ENCODE measurements around the gene LIMK1. TPM values are rescaled to one million over a fixed set of nuclear protein-coding genes. Genes with fewer than 3 reads are reported as not detected.
A peak's percentile ranks its signal among the peaks of the same experiment; 100 is the strongest.
"Not testable (repeated sequence)": the region's sequence is repeated elsewhere in the genome, so short reads cannot be mapped to it uniquely, and the experiment has no call there.

The LIMK1 gene
- total RNA-seq, 2 donors from 2014 or later, result 48.4 to 52.9 TPM

- DNase-seq (ENCODE audit: low spot score) (no peak), ATAC-seq (no peak)
- Mint-ChIP-seq H3K9me3 (no peaks in the 10 kb centered on the region), H3K4me1 (ENCODE audit: low read depth in 2 of 2) (peaks cover 0 to 6% of the 10 kb centered on the region in 2 donors), H3K4me3 (no peak overlapping the region), H3K27ac (no peak overlapping the region), H3K27me3 (no peaks in the 10 kb centered on the region), H3K36me3 (peaks cover 7% of the 10 kb centered on the region)
Observed at GRCh38 chr7:74101061-74101681, 17.6 kb downstream of the LIMK1 start.

GRCh38 chr7:74103219-74103772 is 19.7 kb downstream of the LIMK1 start:
- Mint-ChIP-seq H3K9me3 (no peaks in the 10 kb centered on the region), H3K36me3 (no peaks in the 10 kb centered on the region), H3K4me1 (ENCODE audit: low read depth in 2 of 2) (peaks cover 0 to 2% of the 10 kb centered on the region in 2 donors), H3K27me3 (no peaks in the 10 kb centered on the region), H3K27ac (no peak overlapping the region), H3K4me3 (no peak overlapping the region)
- DNase-seq (ENCODE audit: low spot score) (no peak), ATAC-seq (no peak)

- no peak for ATAC-seq
- no peak overlapping the region for H3K4me3 Mint-ChIP-seq
- H3K27me3 Mint-ChIP-seq, result no peaks in the 10 kb centered on the region
- no peak for DNase-seq (ENCODE audit: low spot score)
- H3K4me1 Mint-ChIP-seq (ENCODE audit: low read depth in 2 of 2), result peaks cover 0 to 2% of the 10 kb centered on the region in 2 donors
- H3K36me3 Mint-ChIP-seq, result no peaks in the 10 kb centered on the region
- H3K9me3 Mint-ChIP-seq, result no peaks in the 10 kb centered on the region
- H3K27ac Mint-ChIP-seq, result no peak overlapping the region
Observed at GRCh38 chr7:74104702-74105101, 21.1 kb downstream of the LIMK1 start.

GRCh38 chr7:74105992-74106391 is 22.4 kb downstream of the LIMK1 start:
- ATAC-seq (no peak), DNase-seq (ENCODE audit: low spot score) (no peak)
- H3K4me3 Mint-ChIP-seq, result no peak overlapping the region
- peaks cover 0 to 2% of the 10 kb centered on the region in 2 donors for H3K4me1 Mint-ChIP-seq (ENCODE audit: low read depth in 2 of 2)
- no peak overlapping the region for H3K27ac Mint-ChIP-seq
- no peaks in the 10 kb centered on the region for H3K36me3 Mint-ChIP-seq
- no peaks in the 10 kb centered on the region for H3K9me3 Mint-ChIP-seq
- H3K27me3 Mint-ChIP-seq, result no peaks in the 10 kb centered on the region

- H3K9me3 Mint-ChIP-seq, result no peaks in the 10 kb centered on the region
- ATAC-seq, result no peak
- no peak for DNase-seq (ENCODE audit: low spot score)
- no peaks in the 10 kb centered on the region for H3K36me3 Mint-ChIP-seq
- H3K27me3 Mint-ChIP-seq, result no peaks in the 10 kb centered on the region
- H3K4me3 Mint-ChIP-seq, result no peak overlapping the region
- H3K4me1 Mint-ChIP-seq (ENCODE audit: low read depth in 2 of 2), result peaks cover 0 to 2% of the 10 kb centered on the region in 2 donors
- H3K27ac Mint-ChIP-seq, result no peak overlapping the region
Observed at GRCh38 chr7:74106846-74107245, 23.2 kb downstream of the LIMK1 start.

GRCh38 chr7:74115326-74115725 is 31.7 kb downstream of the LIMK1 start:
- H3K9me3 Mint-ChIP-seq, result no peaks in the 10 kb centered on the region
- DNase-seq (ENCODE audit: low spot score) (no peak), ATAC-seq (peak in 1 of 2 donors; percentile 13)
- H3K36me3 Mint-ChIP-seq, result no peaks in the 10 kb centered on the region
- no peak overlapping the region for H3K27ac Mint-ChIP-seq
- H3K4me3 Mint-ChIP-seq, result no peak overlapping the region
- no peaks in the 10 kb centered on the region for H3K27me3 Mint-ChIP-seq
- peaks cover 0 to 3% of the 10 kb centered on the region in 2 donors for H3K4me1 Mint-ChIP-seq (ENCODE audit: low read depth in 2 of 2)

GRCh38 chr7:74116356-74116755 is 32.8 kb downstream of the LIMK1 start:
- no peaks in the 10 kb centered on the region for H3K27me3 Mint-ChIP-seq
- H3K27ac Mint-ChIP-seq, result no peak overlapping the region

GRCh38 chr7:74119831-74120230 is 36.2 kb downstream of the LIMK1 start:
- no peaks in the 10 kb centered on the region for H3K27me3 Mint-ChIP-seq
- ATAC-seq, result no peak

More at GRCh38 chr7:74116356-74116755, 32.8 kb downstream of the LIMK1 start:
- ATAC-seq, result no peak
- H3K4me3 Mint-ChIP-seq, result no peak overlapping the region
- H3K36me3 Mint-ChIP-seq, result peaks cover 2% of the 10 kb centered on the region
- peaks cover 0 to 3% of the 10 kb centered on the region in 2 donors for H3K4me1 Mint-ChIP-seq (ENCODE audit: low read depth in 2 of 2)
- DNase-seq (ENCODE audit: low spot score), result no peak
- no peaks in the 10 kb centered on the region for H3K9me3 Mint-ChIP-seq

GRCh38 chr7:74121401-74122249 is 38.0 kb downstream of the LIMK1 start:
- Mint-ChIP-seq H3K4me1 (ENCODE audit: low read depth in 2 of 2) (peaks cover 0 to 3% of the 10 kb centered on the region in 2 donors), H3K9me3 (no peaks in the 10 kb centered on the region), H3K36me3 (peaks cover 5% of the 10 kb centered on the region), H3K27me3 (no peaks in the 10 kb centered on the region), H3K27ac (no peak overlapping the region), H3K4me3 (no peak overlapping the region)
- peak; percentile 47 for DNase-seq (ENCODE audit: low spot score)
- peak in 1 of 2 donors; percentile 24 for ATAC-seq

More at GRCh38 chr7:74119831-74120230, 36.2 kb downstream of the LIMK1 start:
- Mint-ChIP-seq H3K27ac (peak overlapping the region in 1 of 2 donors; percentile 4), H3K9me3 (no peaks in the 10 kb centered on the region), H3K4me1 (ENCODE audit: low read depth in 2 of 2) (peaks cover 0 to 3% of the 10 kb centered on the region in 2 donors), H3K36me3 (peaks cover 5% of the 10 kb centered on the region), H3K4me3 (no peak overlapping the region)
- no peak for DNase-seq (ENCODE audit: low spot score)

- not testable (repeated sequence) for H3K9me3 Mint-ChIP-seq; DNase-seq (ENCODE audit: low spot score); ATAC-seq; H3K4me3 Mint-ChIP-seq; H3K4me1 Mint-ChIP-seq (ENCODE audit: low read depth in 2 of 2); H3K27ac Mint-ChIP-seq; H3K27me3 Mint-ChIP-seq; H3K36me3 Mint-ChIP-seq
Observed at GRCh38 chr7:74123892-74124291, 40.3 kb downstream of the LIMK1 start.

- Mint-ChIP-seq H3K4me1 (ENCODE audit: low read depth in 2 of 2) (no peaks in the 10 kb centered on the region), H3K27ac (no peak overlapping the region), H3K9me3 (no peaks in the 10 kb centered on the region), H3K4me3 (no peak overlapping the region), H3K27me3 (no peaks in the 10 kb centered on the region), H3K36me3 (peaks cover 4% of the 10 kb centered on the region)
- ATAC-seq (no peak), DNase-seq (ENCODE audit: low spot score) (peak; percentile 39)
Observed at GRCh38 chr7:74126220-74126880, 42.7 kb downstream of the LIMK1 start.

GRCh38 chr7:74129887-74130286 is 46.3 kb downstream of the LIMK1 start:
- Mint-ChIP-seq H3K27me3 (no peaks in the 10 kb centered on the region), H3K4me3 (no peak overlapping the region), H3K27ac (no peak overlapping the region), H3K4me1 (ENCODE audit: low read depth in 2 of 2) (peaks cover 0 to 6% of the 10 kb centered on the region in 2 donors), H3K36me3 (no peaks in the 10 kb centered on the region), H3K9me3 (no peaks in the 10 kb centered on the region)
- DNase-seq (ENCODE audit: low spot score) (no peak), ATAC-seq (no peak)

- no peaks in the 10 kb centered on the region for H3K36me3 Mint-ChIP-seq
- H3K27me3 Mint-ChIP-seq, result no peaks in the 10 kb centered on the region
- no peak for DNase-seq (ENCODE audit: low spot score)
- ATAC-seq, result no peak
- no peaks in the 10 kb centered on the region for H3K9me3 Mint-ChIP-seq
- H3K4me1 Mint-ChIP-seq (ENCODE audit: low read depth in 2 of 2), result peaks cover 0 to 6% of the 10 kb centered on the region in 2 donors
- H3K27ac Mint-ChIP-seq, result no peak overlapping the region
- no peak overlapping the region for H3K4me3 Mint-ChIP-seq
Observed at GRCh38 chr7:74130518-74130917, 46.9 kb downstream of the LIMK1 start.
